Fibroblast of the aortic adventitia (primary cell): ENCODE data around the gene SLC12A2. TPM values are rescaled to one million over a fixed set of nuclear protein-coding genes. Genes with fewer than 3 reads are reported as not detected.

Experiments
- DNase-seq: peaks from one replicate; pipeline ENCODE4 v3.0.0-alpha.2; 2010; ENCODE audit warnings: low read depth
- H3K4me3 ChIP-seq: 2 replicates; pipeline ENCODE4 v1.5.1; 2011; ENCODE audit warnings: low read depth, mild to moderate bottlenecking, control low read depth, low read length, moderate library complexity
- CTCF ChIP-seq: IDR thresholded peaks from 2 replicates; pipeline ENCODE4 v1.5.1; 2011; ENCODE audit warnings: mild to moderate bottlenecking, low read length, control low read depth, inconsistent platforms; ENCODE audit not compliant: insufficient read depth
- total RNA-seq: library from RNA; depleted of rRNA; stranded (reverse); fragments of >200 nt; gene quantifications from 2 replicates; pipeline ENCODE4 v1.2.3, GENCODE V29; 2012; ENCODE audit warnings: low replicate concordance

The SLC12A2 gene
- total RNA-seq, 1 donor: 51.9 TPM

- no peak for DNase-seq
- TF ChIP-seq CTCF: no peak
- H3K4me3 ChIP-seq: no peak overlapping the region
These were observed 128.7 kb downstream of the SLC12A2 start for GRCh38 chr5:128212191-128212806.

- peak; percentile 88 for DNase-seq
- H3K4me3 ChIP-seq: no peak overlapping the region
- TF ChIP-seq CTCF: peak; percentile 73
These were observed 129.8 kb downstream of the SLC12A2 start for GRCh38 chr5:128213340-128213739.

DNA sequence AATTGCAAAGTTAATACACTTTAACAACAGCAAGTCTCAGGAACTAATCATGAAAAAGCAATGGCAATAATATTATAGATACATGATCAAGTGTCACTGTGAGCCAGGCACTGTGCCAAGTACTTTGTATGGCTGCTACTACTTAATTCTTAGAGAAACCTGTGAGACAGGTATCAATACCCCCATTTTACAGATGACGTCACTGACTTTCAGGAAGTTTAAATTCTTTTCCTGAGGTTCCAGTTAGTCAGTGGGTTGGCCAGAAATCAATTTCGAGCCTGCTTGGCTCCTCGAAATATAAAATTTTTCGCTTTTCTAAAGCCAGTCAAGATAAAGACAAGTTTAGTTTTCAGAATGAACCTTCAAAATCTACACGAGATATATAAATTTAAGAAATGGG is 130.3 kb downstream of the SLC12A2 start:
- DNase-seq: no peak
- TF ChIP-seq CTCF: no peak

DNA sequence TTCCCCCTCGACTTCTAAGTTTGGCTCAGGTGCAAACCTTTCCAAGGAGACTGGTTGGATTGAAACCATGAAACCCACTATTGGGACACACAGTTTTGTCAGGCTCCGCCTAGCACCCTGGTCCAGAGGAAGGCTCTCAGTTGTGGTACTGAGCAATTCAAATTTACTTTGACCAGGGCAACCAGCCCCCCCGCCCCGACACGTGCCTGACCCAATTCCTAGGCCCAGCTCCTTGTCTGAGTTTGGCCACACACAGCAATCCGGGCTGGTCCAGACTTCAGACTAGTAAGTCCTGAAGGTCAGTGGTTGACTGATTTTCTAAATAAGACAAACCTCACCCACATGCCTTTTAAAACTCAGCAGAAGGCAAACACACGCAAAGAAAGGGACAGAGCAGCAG is 132.7 kb downstream of the SLC12A2 start:
- H3K4me3 ChIP-seq: no peak overlapping the region
- no peak for TF ChIP-seq CTCF
- DNase-seq: no peak

More for the DNA sequence above, 130.3 kb downstream of the SLC12A2 start:
- H3K4me3 ChIP-seq: no peak overlapping the region

GRCh38 chr5:128216860-128217531 is 133.4 kb downstream of the SLC12A2 start:
- no peak for TF ChIP-seq CTCF
- H3K4me3 ChIP-seq: no peak overlapping the region
- DNase-seq: peak; percentile 58

- no peak for DNase-seq
- no peak for TF ChIP-seq CTCF
- no peak overlapping the region for H3K4me3 ChIP-seq
These were observed 137.3 kb downstream of the SLC12A2 start for GRCh38 chr5:128220841-128221240.
